ENCODE results near the gene IL17RC.

IL17RC gene

DNA sequence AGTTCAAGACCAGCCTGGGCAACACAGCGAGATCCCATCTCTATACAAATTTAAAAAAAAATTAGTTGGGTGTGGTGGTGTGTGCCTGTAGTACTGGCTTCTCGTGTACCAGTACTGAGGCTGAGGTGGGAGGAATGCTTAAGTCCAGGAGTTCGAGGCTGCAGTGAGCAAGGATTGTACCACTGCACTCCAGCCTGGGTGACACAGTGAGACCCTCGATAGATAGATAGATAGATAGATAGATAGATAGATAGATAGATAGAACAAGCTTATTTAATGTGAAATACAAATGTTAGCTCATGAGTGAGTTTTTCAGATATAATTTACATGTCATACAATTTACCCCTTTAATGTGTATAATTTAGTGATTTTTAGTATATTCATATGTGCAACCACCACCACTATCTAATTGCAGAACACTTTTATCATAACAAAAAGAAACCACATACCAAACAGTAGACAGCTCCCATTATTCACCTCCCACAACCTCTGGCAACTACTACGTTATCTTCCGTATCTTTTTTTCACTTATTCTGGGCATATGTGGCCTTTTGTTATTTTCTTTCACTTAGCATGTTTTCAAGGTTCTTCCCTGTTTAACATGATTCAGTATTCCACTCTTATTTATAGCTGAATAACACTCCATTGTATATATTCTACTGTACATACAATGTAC, 48.4 kb downstream of the IL17RC start:
- in situ Hi-C loops (cut with MboI; ENCODE audit: low sequenced_read_pairs, unreplicated experiment), result no loop called here
- TF ChIP-seq, protein P1, sequence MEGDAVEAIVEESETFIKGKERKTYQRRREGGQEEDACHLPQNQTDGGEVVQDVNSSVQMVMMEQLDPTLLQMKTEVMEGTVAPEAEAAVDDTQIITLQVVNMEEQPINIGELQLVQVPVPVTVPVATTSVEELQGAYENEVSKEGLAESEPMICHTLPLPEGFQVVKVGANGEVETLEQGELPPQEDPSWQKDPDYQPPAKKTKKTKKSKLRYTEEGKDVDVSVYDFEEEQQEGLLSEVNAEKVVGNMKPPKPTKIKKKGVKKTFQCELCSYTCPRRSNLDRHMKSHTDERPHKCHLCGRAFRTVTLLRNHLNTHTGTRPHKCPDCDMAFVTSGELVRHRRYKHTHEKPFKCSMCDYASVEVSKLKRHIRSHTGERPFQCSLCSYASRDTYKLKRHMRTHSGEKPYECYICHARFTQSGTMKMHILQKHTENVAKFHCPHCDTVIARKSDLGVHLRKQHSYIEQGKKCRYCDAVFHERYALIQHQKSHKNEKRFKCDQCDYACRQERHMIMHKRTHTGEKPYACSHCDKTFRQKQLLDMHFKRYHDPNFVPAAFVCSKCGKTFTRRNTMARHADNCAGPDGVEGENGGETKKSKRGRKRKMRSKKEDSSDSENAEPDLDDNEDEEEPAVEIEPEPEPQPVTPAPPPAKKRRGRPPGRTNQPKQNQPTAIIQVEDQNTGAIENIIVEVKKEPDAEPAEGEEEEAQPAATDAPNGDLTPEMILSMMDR (IDR thresholded peaks at IDR 0.05; ENCODE audit: borderline replicate concordance, control extremely low read depth, extremely low read depth, insufficient read depth, missing control alignments), result no peak
- no peak for DNase-seq (ENCODE audit: low spot score)

- TF ChIP-seq, protein P1 (IDR thresholded peaks at IDR 0.05; ENCODE audit: borderline replicate concordance, control extremely low read depth, extremely low read depth, insufficient read depth, missing control alignments), result no peak
- in situ Hi-C loops (cut with MboI; ENCODE audit: low sequenced_read_pairs, unreplicated experiment), result no loop called here
- DNase-seq (ENCODE audit: low spot score), result no peak
Observed at GRCh38 chr3:9966841-9967240, 49.9 kb downstream of the IL17RC start.

GRCh38 chr3:9969632-9970019, 52.7 kb downstream of the IL17RC start:
- in situ Hi-C loops (cut with MboI; ENCODE audit: low sequenced_read_pairs, unreplicated experiment), result no loop called here
- no peak for DNase-seq (ENCODE audit: low spot score)
- TF ChIP-seq, protein P1 (IDR thresholded peaks at IDR 0.05; ENCODE audit: borderline replicate concordance, control extremely low read depth, extremely low read depth, insufficient read depth, missing control alignments), result no peak

GRCh38 chr3:9970020-9970652, 53.2 kb downstream of the IL17RC start:
- in situ Hi-C loops (cut with MboI; ENCODE audit: low sequenced_read_pairs, unreplicated experiment), result no loop called here
- TF ChIP-seq, protein P1 (IDR thresholded peaks at IDR 0.05; ENCODE audit: borderline replicate concordance, control extremely low read depth, extremely low read depth, insufficient read depth, missing control alignments), result no peak
- no peak for DNase-seq (ENCODE audit: low spot score)

GRCh38 chr3:9976721-9977709, 60.1 kb downstream of the IL17RC start:
- TF ChIP-seq, protein P1 (IDR thresholded peaks at IDR 0.05; ENCODE audit: borderline replicate concordance, control extremely low read depth, extremely low read depth, insufficient read depth, missing control alignments), result no peak
- in situ Hi-C loops (cut with MboI; ENCODE audit: low sequenced_read_pairs, unreplicated experiment), result no loop called here
- no peak for DNase-seq (ENCODE audit: low spot score)

DNA sequence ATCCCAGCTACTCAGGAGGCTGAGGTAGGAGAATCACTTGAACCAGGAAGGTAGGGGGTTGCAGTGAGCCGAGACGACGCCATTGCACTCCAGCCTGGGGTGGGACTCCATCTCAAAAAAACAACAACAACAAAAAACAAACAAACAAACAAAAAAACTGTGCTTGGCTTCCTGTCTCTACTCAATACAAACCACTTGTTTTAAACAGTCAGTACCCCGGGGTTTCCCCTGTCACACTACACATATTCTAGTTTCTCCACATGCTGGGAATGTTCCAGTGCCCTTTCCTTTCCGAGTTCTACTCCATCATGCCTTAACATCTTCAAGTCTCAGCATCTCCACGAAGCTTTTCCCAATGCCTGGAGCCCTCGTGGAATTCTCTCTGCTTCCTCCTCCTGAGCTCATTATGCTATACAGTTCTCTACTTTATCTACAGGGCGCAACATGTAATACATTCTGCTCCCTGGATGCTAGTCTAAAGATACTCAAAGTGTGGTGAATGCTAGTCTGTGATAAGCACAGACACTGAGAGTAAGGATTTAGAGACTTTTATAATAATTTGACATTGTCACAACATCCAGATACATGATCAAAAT, 61.9 kb downstream of the IL17RC start:
- TF ChIP-seq, protein P1 (IDR thresholded peaks at IDR 0.05; ENCODE audit: borderline replicate concordance, control extremely low read depth, extremely low read depth, insufficient read depth, missing control alignments), result no peak
- no peak for DNase-seq (ENCODE audit: low spot score)
- in situ Hi-C loops (cut with MboI; ENCODE audit: low sequenced_read_pairs, unreplicated experiment), result no loop called here
